Endothelial cell of umbilical vein (primary cell): ENCODE measurements around the gene AXIN2. TPM values are rescaled to one million over a fixed set of nuclear protein-coding genes. Genes with fewer than 3 reads are reported as not detected.

Experiments used
- BruUV-seq: library from RNA; stranded (reverse); fragments of 400-500 nt; replicated peaks from 2 replicates; lab custom pipeline; 2021; lab: Mats Ljungman, UMichigan
- CTCF ChIA-PET: fragments of 300-600, 350-600 bp; sonication (Branson Sonifier 250); formaldehyde crosslinking; loops from one replicate; lab custom pipeline; 2021; ENCODE audit warnings: antibody characterized with exemption, inconsistent platforms; lab: Charles Lee
- POLR2A ChIA-PET: fragments of 300-600, 350-600 bp; sonication (Branson Sonifier 250); formaldehyde crosslinking; loops from one replicate; lab custom pipeline; 2021; ENCODE audit warnings: antibody characterized with exemption, inconsistent platforms; lab: Charles Lee
- DNase-seq: peaks from one replicate; pipeline ENCODE4 v3.0.0-alpha.2; 2011; ENCODE audit warnings: low read depth, low spot score
- FAIRE-seq: peaks from 2 replicates; lab custom pipeline; 2011; peaks lifted over from hg19 to GRCh38; lab: Jason Lieb, UNC
- H2AFZ ChIP-seq: 2 replicates; pipeline ENCODE4 v1.6.0; 2012; ENCODE audit warnings: low read depth, low read length, control low read depth, inconsistent platforms
- H3K27ac ChIP-seq: 2 replicates; pipeline ENCODE4 v1.5.1; 2011; ENCODE audit warnings: low read depth, mild to moderate bottlenecking, control low read depth, low read length, moderate library complexity; ENCODE audit not compliant: insufficient read depth
- H3K27me3 ChIP-seq, 2 experiments: 2 replicates each; pipeline versions ENCODE4 v1.6.0 to v1.6.1; 2011; ENCODE audit warnings: low read length in 2 of 2, mixed read lengths in 1 of 2; ENCODE audit not compliant: control insufficient read depth in 2 of 2, insufficient read depth in 2 of 2
- H3K36me3 ChIP-seq, 2 experiments: 2 replicates in 1 of 2; 3 replicates in 1 of 2; pipeline ENCODE4 v1.5.1; 2011; ENCODE audit warnings: low read length in 2 of 2, mild to moderate bottlenecking in 1 of 2, moderate library complexity in 1 of 2; ENCODE audit not compliant: control insufficient read depth in 2 of 2, insufficient read depth in 2 of 2; ENCODE audit errors: extremely low read depth in 1 of 2
- H3K4me1 ChIP-seq: 3 replicates; pipeline ENCODE4 v1.5.1; 2011; ENCODE audit warnings: mild to moderate bottlenecking, low read length; ENCODE audit not compliant: control insufficient read depth, insufficient read depth; ENCODE audit errors: extremely low read depth
- H3K4me2 ChIP-seq: 2 replicates; pipeline ENCODE4 v1.6.1; 2011; ENCODE audit warnings: low read length, control low read depth, mixed read lengths; ENCODE audit not compliant: insufficient read depth
- H3K4me3 ChIP-seq, 3 experiments: fragments of 200-600 bp in 1 of 3; sonication (generic), shearing (Covaris generic) in 1 of 3; replicated peaks in 1 of 3; 2 replicates each; pipeline ENCODE4 v1.5.1; 2011 to 2016; ENCODE audit warnings: control low read depth in 3 of 3, low read length in 3 of 3, mild to moderate bottlenecking in 2 of 3, inconsistent platforms in 1 of 3, low read depth in 1 of 3, moderate library complexity in 1 of 3; ENCODE audit not compliant: insufficient read depth in 1 of 3
- H3K79me2 ChIP-seq: 2 replicates; pipeline ENCODE4 v1.6.0; 2012; ENCODE audit warnings: low read length, inconsistent platforms; ENCODE audit not compliant: control insufficient read depth, insufficient read depth
- H3K9ac ChIP-seq: replicated peaks from 2 replicates; pipeline ENCODE3; 2011; ENCODE audit warnings: low read length, control low read depth; ENCODE audit not compliant: insufficient read depth; ENCODE audit errors: extremely low read depth
- H3K9me1 ChIP-seq: replicated peaks from 3 replicates; pipeline ENCODE4 v1.6.0; 2011; ENCODE audit warnings: mild to moderate bottlenecking, low read length; ENCODE audit not compliant: control insufficient read depth, insufficient read depth; ENCODE audit errors: extremely low read depth
- H3K9me3 ChIP-seq: replicated peaks from 2 replicates; pipeline ENCODE4 v1.5.1; 2012; ENCODE audit warnings: low read length, inconsistent platforms; ENCODE audit not compliant: control insufficient read depth, insufficient read depth
- H4K20me1 ChIP-seq: replicated peaks from 2 replicates; pipeline ENCODE3; 2011; ENCODE audit warnings: mild to moderate bottlenecking, low read length; ENCODE audit not compliant: control insufficient read depth, insufficient read depth; ENCODE audit errors: extremely low read depth
- CTCF ChIP-seq, 2 donors: IDR thresholded peaks; 1 replicate in 1 of 2; 2 replicates in 1 of 2; pipeline ENCODE4 v1.5.1; 2011; ENCODE audit warnings: low read length in 2 of 2, mild to moderate bottlenecking in 2 of 2, moderate library complexity in 2 of 2, control low read depth in 1 of 2, inconsistent platforms in 1 of 2, low read depth in 1 of 2; ENCODE audit not compliant: insufficient read depth in 1 of 2; ENCODE audit errors: extremely low read depth in 1 of 2
- EZH2 ChIP-seq: IDR thresholded peaks from 2 replicates; pipeline ENCODE4 v1.6.1; 2012; ENCODE audit warnings: borderline replicate concordance, low read depth, mild to moderate bottlenecking, moderate library complexity, low read length, inconsistent platforms; ENCODE audit not compliant: severe bottlenecking
- FOS ChIP-seq: IDR thresholded peaks from 2 replicates; pipeline ENCODE4 v1.6.1; 2011; ENCODE audit warnings: mild to moderate bottlenecking, low read length, moderate library complexity, borderline replicate concordance; ENCODE audit not compliant: insufficient read depth
- GATA2 ChIP-seq: IDR thresholded peaks from 2 replicates; pipeline ENCODE4 v1.7.0; 2011; ENCODE audit warnings: low read depth, mild to moderate bottlenecking, moderate library complexity, mixed read lengths, low read length; ENCODE audit not compliant: insufficient read length, insufficient read depth
- JUN ChIP-seq: IDR thresholded peaks from 2 replicates; pipeline ENCODE4 v1.6.1; 2011; ENCODE audit warnings: borderline replicate concordance, low read depth; ENCODE audit not compliant: insufficient read length, insufficient read depth
- MYC ChIP-seq: IDR thresholded peaks from one replicate; pipeline ENCODE4 v1.6.1; 2011; ENCODE audit warnings: mild to moderate bottlenecking, low read depth, low read length
- POLR2A ChIP-seq: IDR thresholded peaks from 2 replicates; pipeline ENCODE4 v1.6.1; 2012; ENCODE audit warnings: low read depth, mild to moderate bottlenecking, control low read depth, low read length
- POLR2AphosphoS5 ChIP-seq: IDR thresholded peaks from 2 replicates; pipeline ENCODE4 v1.6.1; 2012; ENCODE audit warnings: low read depth, mild to moderate bottlenecking, control low read depth, low read length, moderate library complexity; ENCODE audit not compliant: insufficient read depth
- dilution Hi-C: fragments of 300-500 bp; cut with MboI; formaldehyde crosslinking; loops from one replicate; pipeline ENCODE4 v1.15.0; 2019; ENCODE audit warnings: low sequenced_read_pairs; ENCODE audit not compliant: extremely low pct_ligation_motif_present
- intact Hi-C: fragments of 100-400 bp; cut with micrococcal nuclease; formaldehyde crosslinking; loops from one replicate; pipeline ENCODE4 v1.10.0; 2022
- polyA plus RNA-seq, 4 experiments: library from polyadenylated mRNA; depleted of rRNA in 3 of 4; stranded (reverse) in 3 of 4; unstranded in 1 of 4; fragments of >200 nt; gene quantifications; 2 replicates each; pipeline versions ENCODE4 v1.2.1 to v1.2.3, GENCODE V29; 2011 to 2012; ENCODE audit warnings: missing spikeins in 1 of 4
- total RNA-seq: library from RNA; stranded (reverse); gene quantifications from 2 replicates; pipeline ENCODE4 v1.2.3, GENCODE V29; 2021
- TF ChIP-seq, protein P1 (sequence below): IDR thresholded peaks from 2 replicates; pipeline ENCODE4 v1.6.1; 2011; ENCODE audit not compliant: insufficient read depth, insufficient read length

Gene AXIN2
- total and polyA plus RNA-seq, 2 donors (not counting 3 experiments of a cell fraction or from before 2014, with no cell fraction given): 1.3 to 3.0 TPM

DNA sequence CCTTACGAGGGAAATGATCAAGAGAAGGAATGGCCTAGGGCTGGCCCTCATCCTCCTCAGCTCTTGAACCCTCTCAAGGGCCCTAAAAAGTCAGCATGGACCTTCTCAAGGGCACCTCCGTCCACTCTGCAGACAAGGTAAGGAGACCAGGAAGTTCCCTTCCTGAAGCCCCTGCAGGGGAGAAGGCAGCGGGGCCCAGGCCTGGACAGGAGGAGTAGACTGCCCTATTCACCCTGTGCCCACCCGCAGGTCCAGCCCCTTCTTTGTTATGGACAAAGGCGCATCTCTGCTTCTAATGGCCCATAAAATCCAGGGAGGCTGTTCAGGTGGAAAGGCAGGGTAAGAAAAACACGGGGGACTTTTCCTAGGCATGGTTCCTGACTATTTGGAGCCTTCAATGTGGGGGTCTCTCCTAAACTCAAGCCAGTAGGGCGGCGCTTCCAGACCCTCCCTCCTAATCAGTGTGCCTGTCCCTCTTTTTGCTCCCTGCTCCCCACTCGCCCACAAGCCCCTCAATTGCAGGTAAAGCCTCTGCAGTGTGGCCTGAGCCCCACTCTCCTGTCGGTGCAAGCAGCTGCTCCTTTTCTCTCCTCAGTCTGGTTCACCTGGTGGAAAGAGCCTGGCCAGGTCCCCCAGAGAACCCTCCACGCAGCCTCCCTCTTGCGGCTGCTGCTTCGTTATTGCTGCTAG lies 28.2 kb downstream of the AXIN2 start:
- H3K79me2 ChIP-seq: no peaks in the 10 kb centered on the region
- H3K9ac ChIP-seq: no peak overlapping the region
- H3K9me1 ChIP-seq: no peaks in the 10 kb centered on the region
- no peaks in the 10 kb centered on the region for H3K27me3 ChIP-seq
- H3K36me3 ChIP-seq: peaks cover 0 to 4% of the 10 kb centered on the region in 2 experiments
- ChIA-PET POLR2A (no interaction called here), CTCF (no interaction called here)
- dilution Hi-C loops (no loop called here), intact Hi-C loops (no loop called here)
- H3K9me3 ChIP-seq: no peaks in the 10 kb centered on the region
- no peaks in the 10 kb centered on the region for H4K20me1 ChIP-seq
- no peak for FAIRE-seq
- no peak for DNase-seq
- no peak overlapping the region for H3K4me2 ChIP-seq
- H3K4me3 ChIP-seq: no peak overlapping the region
- H3K27ac ChIP-seq: no peak overlapping the region
- no TSS peak for BruUV-seq
- H2AFZ ChIP-seq: no peak overlapping the region
- H3K4me1 ChIP-seq: no peaks in the 10 kb centered on the region
- TF ChIP-seq, protein P1, sequence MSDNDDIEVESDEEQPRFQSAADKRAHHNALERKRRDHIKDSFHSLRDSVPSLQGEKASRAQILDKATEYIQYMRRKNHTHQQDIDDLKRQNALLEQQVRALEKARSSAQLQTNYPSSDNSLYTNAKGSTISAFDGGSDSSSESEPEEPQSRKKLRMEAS: no peak
- TF ChIP-seq POLR2AphosphoS5 (no peak), CTCF (IDR thresholded peaks at IDR 0.05; ENCODE audit: extremely low read depth in 1 of 2, insufficient read depth in 1 of 2, low read depth in 1 of 2, low read length in 2 of 2) (no peak), FOS (no peak), POLR2A (no peak), JUN (no peak), GATA2 (no peak), EZH2 (no peak), MYC (no peak)
